LNCaP clone FGC (cell line): Measurements from ENCODE around the gene SSX2IP.

ENCODE experiments used
- DNase-seq: peaks from one replicate; pipeline ENCODE4 v3.0.0-alpha.2; 2011; ENCODE audit warnings: low read depth
- H3K4me3 ChIP-seq: 2 replicates; pipeline ENCODE4 v1.5.1; 2011; ENCODE audit warnings: mild to moderate bottlenecking, low read depth, low read length, control low read depth
- TF ChIP-seq, protein P1 (sequence below): IDR thresholded peaks from 2 replicates; pipeline ENCODE4 v1.5.1; 2012; ENCODE audit warnings: mild to moderate bottlenecking; ENCODE audit not compliant: control insufficient read depth, insufficient read depth; ENCODE audit errors: extremely low read depth

SSX2IP gene

GRCh38 chr1:84720221-84720780, 30.0 kb upstream of the SSX2IP start:
- TF ChIP-seq, protein P1, sequence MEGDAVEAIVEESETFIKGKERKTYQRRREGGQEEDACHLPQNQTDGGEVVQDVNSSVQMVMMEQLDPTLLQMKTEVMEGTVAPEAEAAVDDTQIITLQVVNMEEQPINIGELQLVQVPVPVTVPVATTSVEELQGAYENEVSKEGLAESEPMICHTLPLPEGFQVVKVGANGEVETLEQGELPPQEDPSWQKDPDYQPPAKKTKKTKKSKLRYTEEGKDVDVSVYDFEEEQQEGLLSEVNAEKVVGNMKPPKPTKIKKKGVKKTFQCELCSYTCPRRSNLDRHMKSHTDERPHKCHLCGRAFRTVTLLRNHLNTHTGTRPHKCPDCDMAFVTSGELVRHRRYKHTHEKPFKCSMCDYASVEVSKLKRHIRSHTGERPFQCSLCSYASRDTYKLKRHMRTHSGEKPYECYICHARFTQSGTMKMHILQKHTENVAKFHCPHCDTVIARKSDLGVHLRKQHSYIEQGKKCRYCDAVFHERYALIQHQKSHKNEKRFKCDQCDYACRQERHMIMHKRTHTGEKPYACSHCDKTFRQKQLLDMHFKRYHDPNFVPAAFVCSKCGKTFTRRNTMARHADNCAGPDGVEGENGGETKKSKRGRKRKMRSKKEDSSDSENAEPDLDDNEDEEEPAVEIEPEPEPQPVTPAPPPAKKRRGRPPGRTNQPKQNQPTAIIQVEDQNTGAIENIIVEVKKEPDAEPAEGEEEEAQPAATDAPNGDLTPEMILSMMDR: no peak
- no peak overlapping the region for H3K4me3 ChIP-seq
- DNase-seq: no peak

GRCh38 chr1:84719543-84720217, 29.4 kb upstream of the SSX2IP start:
- DNase-seq: no peak
- H3K4me3 ChIP-seq: no peak overlapping the region
- TF ChIP-seq, protein P1: no peak

- TF ChIP-seq, protein P1: no peak
- DNase-seq: no peak
- no peak overlapping the region for H3K4me3 ChIP-seq
Observed at GRCh38 chr1:84715342-84716019, 25.2 kb upstream of the SSX2IP start.

GRCh38 chr1:84712276-84712874, 22.1 kb upstream of the SSX2IP start:
- TF ChIP-seq, protein P1: no peak
- no peak overlapping the region for H3K4me3 ChIP-seq
- DNase-seq: no peak

DNA sequence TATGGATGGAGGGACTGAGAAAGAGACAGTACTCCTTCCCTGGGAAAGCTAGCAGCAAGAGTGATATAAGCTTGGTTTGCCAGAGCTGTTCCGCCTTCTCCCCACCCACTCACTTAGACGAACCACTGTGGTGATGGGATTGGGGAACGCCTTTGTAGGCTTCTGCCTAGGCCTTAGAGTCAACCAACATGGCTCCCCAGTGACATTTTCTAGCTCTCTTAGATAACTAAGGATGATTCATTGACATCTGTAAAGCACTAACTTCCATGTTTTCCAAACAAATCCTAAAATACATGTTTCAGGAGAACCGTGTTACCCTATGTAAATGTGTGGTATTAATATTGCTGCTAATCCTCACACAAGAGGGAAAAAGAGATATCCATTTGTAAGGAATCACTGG, 21.6 kb upstream of the SSX2IP start:
- H3K4me3 ChIP-seq: no peak overlapping the region
- TF ChIP-seq, protein P1: no peak
- DNase-seq: no peak

- TF ChIP-seq, protein P1: no peak
- no peak overlapping the region for H3K4me3 ChIP-seq
- no peak for DNase-seq
Observed at GRCh38 chr1:84711121-84711520, 20.9 kb upstream of the SSX2IP start.
